ENCODE results near the gene FOXO6. TPM values are rescaled to one million over a fixed set of nuclear protein-coding genes. Genes with fewer than 3 reads are reported as not detected.
A peak's percentile ranks its signal among the peaks of the same experiment; 100 is the strongest.

Gene FOXO6
- total and polyA plus RNA-seq, 10 of the 15 experiments (the other 5 are each of a cell fraction or from before 2014, with no cell fraction given) = 0.37 TPM; not detected in 9

DNA sequence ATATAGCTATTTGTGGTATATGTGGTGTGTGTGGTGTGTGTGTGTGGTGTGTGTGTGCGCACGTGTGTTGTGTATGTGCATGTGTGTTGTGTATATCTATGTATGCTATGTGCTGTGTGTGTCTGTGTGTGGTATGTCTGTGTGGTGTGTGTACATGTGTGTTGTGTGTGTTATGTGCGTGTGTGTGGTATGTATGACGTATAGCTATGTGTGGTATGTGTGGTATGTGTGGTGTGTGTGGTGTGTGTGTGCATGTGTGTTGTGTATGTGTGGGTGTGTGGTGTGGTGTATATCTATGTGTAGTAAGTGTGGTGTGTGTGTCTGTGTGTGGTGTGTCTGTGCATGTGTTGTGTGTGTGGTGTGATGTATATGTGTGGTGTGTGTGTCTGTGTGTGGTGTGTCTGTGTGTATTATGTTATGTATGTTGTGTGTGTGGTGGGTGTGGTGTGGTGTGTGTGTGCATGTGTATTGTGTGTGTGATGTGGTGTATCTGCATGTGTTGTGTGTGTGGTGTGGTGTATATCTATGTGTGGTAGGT, 63.4 kb downstream of the FOXO6 start:
- Histone ChIP-seq H2AFZ (ENCODE audit: control insufficient read depth, low read depth, low read length) (no peak overlapping the region), H4K20me1 (ENCODE audit: control insufficient read depth, insufficient read depth) (no peaks in the 10 kb centered on the region), H3K27me3 (replicated peaks in 1 of 2; ENCODE audit: control insufficient read depth in 2 of 2, insufficient read depth in 2 of 2, low read length in 1 of 2) (no peaks in the 10 kb centered on the region), H3K4me3 (no peak overlapping the region), H3K9ac (ENCODE audit: control insufficient read depth, insufficient read depth, low read length) (no peak overlapping the region), H3K36me3 (ENCODE audit: control insufficient read depth in 2 of 2, insufficient read depth in 2 of 2, low read length in 1 of 2) (no peaks in the 10 kb centered on the region), H3K9me3 (replicated peaks; ENCODE audit: control insufficient read depth, insufficient read depth, low read length) (no peaks in the 10 kb centered on the region), H3K4me2 (ENCODE audit: control insufficient read depth, insufficient read depth) (no peak overlapping the region), H3K79me2 (ENCODE audit: control insufficient read depth, insufficient read depth, low read length) (no peaks in the 10 kb centered on the region), H3K4me1 (ENCODE audit: control insufficient read depth, insufficient read depth, low read length) (no peaks in the 10 kb centered on the region), H3K27ac (ENCODE audit: control insufficient read depth, insufficient read depth) (no peak overlapping the region)
- BruUV-seq (replicated peaks) = no TSS peak
- ATAC-seq (no peak), DNase-seq (ENCODE audit: low read depth, low spot score) (no peak), FAIRE-seq (peak; percentile 89)
- intact Hi-C loops (cut with micrococcal nuclease; ENCODE audit: unreplicated experiment) (no loop called here), in situ Hi-C loops (cut with MboI) (no loop called here)
- TF ChIP-seq, protein P1, sequence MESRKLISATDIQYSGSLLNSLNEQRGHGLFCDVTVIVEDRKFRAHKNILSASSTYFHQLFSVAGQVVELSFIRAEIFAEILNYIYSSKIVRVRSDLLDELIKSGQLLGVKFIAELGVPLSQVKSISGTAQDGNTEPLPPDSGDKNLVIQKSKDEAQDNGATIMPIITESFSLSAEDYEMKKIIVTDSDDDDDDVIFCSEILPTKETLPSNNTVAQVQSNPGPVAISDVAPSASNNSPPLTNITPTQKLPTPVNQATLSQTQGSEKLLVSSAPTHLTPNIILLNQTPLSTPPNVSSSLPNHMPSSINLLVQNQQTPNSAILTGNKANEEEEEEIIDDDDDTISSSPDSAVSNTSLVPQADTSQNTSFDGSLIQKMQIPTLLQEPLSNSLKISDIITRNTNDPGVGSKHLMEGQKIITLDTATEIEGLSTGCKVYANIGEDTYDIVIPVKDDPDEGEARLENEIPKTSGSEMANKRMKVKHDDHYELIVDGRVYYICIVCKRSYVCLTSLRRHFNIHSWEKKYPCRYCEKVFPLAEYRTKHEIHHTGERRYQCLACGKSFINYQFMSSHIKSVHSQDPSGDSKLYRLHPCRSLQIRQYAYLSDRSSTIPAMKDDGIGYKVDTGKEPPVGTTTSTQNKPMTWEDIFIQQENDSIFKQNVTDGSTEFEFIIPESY (IDR thresholded peaks at IDR 0.05) = no peak
- 0 out of 2 replicates have a peak, but pooled peaks have one; percentile 53 for TF ChIP-seq HDGF (IDR thresholded peaks at IDR 0.05)
- TF ChIP-seq NR2C2 (IDR thresholded peaks at IDR 0.05; ENCODE audit: borderline replicate concordance, control insufficient read depth, insufficient read length, low read depth) = peak; percentile 42
- WGBS (ENCODE audit: insufficient coverage, insufficient replicate concordance, low lambda C conversion rate, missing lambda C conversion rate) = 71% methylated on average over 4 of the region's 4 CpGs
- ChIA-PET CTCF (interaction anchor here (0.6 to 11.1 kb wide), 2 partner anchors 106 to 152 kb away, joined by 3 to 261 read pairs; no protein-coding TSS in a partner anchor), RAD21 (ENCODE audit: unreplicated experiment) (interaction anchor here (1.5 kb wide), 1 partner anchor 142 kb away, joined by 6 read pairs; no protein-coding TSS in a partner anchor), POLR2A (no interaction called here), SMC1A (ENCODE audit: uncharacterized antibody, unreplicated experiment) (no interaction called here)

DNA sequence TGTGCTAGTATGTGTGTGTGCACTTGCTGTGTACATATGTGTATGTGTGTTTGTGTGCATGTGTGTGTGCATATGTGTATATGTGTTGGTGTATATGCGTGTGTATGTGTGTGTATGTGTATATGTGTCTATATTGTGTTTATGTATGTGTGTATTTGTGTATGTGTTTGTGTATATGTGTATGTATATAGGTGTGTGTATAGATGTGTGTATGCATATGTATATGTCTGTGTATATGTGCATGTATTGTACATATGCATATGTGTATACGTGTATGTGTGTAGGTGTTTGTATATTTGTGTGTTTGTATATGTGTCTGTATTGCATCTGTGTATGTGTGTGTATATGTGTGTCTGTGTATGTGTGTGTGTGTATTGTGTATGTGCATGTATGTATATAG, 64.1 kb downstream of the FOXO6 start:
- intact Hi-C loops (cut with micrococcal nuclease; ENCODE audit: unreplicated experiment) (no loop called here), in situ Hi-C loops (cut with MboI) (no loop called here)
- no peaks in the 10 kb centered on the region for H3K36me3 ChIP-seq (ENCODE audit: control insufficient read depth in 2 of 2, insufficient read depth in 2 of 2, low read length in 1 of 2)
- H3K4me1 ChIP-seq (ENCODE audit: control insufficient read depth, insufficient read depth, low read length) = no peaks in the 10 kb centered on the region
- ChIA-PET CTCF (no interaction called here), RAD21 (ENCODE audit: unreplicated experiment) (no interaction called here), SMC1A (ENCODE audit: uncharacterized antibody, unreplicated experiment) (no interaction called here), POLR2A (no interaction called here)
- H3K4me3 ChIP-seq = no peak overlapping the region
- TF ChIP-seq TCF7 (IDR thresholded peaks at IDR 0.05; ENCODE audit: borderline replicate concordance) = no peak
- no peak for TF ChIP-seq MTA2 (IDR thresholded peaks at IDR 0.05; ENCODE audit: low read depth)
- no peak for TF ChIP-seq NFXL1 (IDR thresholded peaks at IDR 0.05; ENCODE audit: borderline replicate concordance)
- TF ChIP-seq BHLHE40 (IDR thresholded peaks at IDR 0.05; ENCODE audit: borderline replicate concordance in 1 of 2, low read depth in 2 of 2, low read length in 1 of 2) = no peak
- TF ChIP-seq, protein P2, sequence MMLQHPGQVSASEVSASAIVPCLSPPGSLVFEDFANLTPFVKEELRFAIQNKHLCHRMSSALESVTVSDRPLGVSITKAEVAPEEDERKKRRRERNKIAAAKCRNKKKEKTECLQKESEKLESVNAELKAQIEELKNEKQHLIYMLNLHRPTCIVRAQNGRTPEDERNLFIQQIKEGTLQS (IDR thresholded peaks at IDR 0.05; ENCODE audit: borderline replicate concordance, extremely low read depth, low read depth, low read length) = no peak
- no peak for TF ChIP-seq KDM1A (IDR thresholded peaks at IDR 0.05; ENCODE audit: borderline replicate concordance)
- TF ChIP-seq NFYA (IDR thresholded peaks at IDR 0.05; ENCODE audit: borderline replicate concordance, low read depth, low read length) = no peak
- no peak for TF ChIP-seq GABPA (IDR thresholded peaks at IDR 0.05; ENCODE audit: low read depth)
- no peak for TF ChIP-seq SPI1 (IDR thresholded peaks at IDR 0.05; ENCODE audit: borderline replicate concordance, insufficient read depth, low read depth, low read length)
- no peak for TF ChIP-seq RAD51 (IDR thresholded peaks at IDR 0.05)
- no peak for TF ChIP-seq HDAC2 (IDR thresholded peaks at IDR 0.05)
- H3K4me2 ChIP-seq (ENCODE audit: control insufficient read depth, insufficient read depth) = no peak overlapping the region
- no peaks in the 10 kb centered on the region for H3K79me2 ChIP-seq (ENCODE audit: control insufficient read depth, insufficient read depth, low read length)
- no peaks in the 10 kb centered on the region for H3K27me3 ChIP-seq (replicated peaks in 1 of 2; ENCODE audit: control insufficient read depth in 2 of 2, insufficient read depth in 2 of 2, low read length in 1 of 2)
- H3K9ac ChIP-seq (ENCODE audit: control insufficient read depth, insufficient read depth, low read length) = no peak overlapping the region
- no peaks in the 10 kb centered on the region for H4K20me1 ChIP-seq (ENCODE audit: control insufficient read depth, insufficient read depth)
- BruUV-seq (replicated peaks) = no TSS peak
- ATAC-seq = no peak
- no peaks in the 10 kb centered on the region for H3K9me3 ChIP-seq (replicated peaks; ENCODE audit: control insufficient read depth, insufficient read depth, low read length)
- DNase-seq (ENCODE audit: low read depth, low spot score) = no peak
- WGBS (ENCODE audit: insufficient coverage, insufficient replicate concordance, low lambda C conversion rate, missing lambda C conversion rate) = 68% methylated on average over 2 of the region's 2 CpGs
- no peak overlapping the region for H3K27ac ChIP-seq (ENCODE audit: control insufficient read depth, insufficient read depth)
- no peak overlapping the region for H2AFZ ChIP-seq (ENCODE audit: control insufficient read depth, low read depth, low read length)
- no peak for FAIRE-seq
